Measurements from ENCODE around the gene ARIH2.
"Not testable (repeated sequence)": the region's sequence is repeated elsewhere in the genome, so short reads cannot be mapped to it uniquely, and the experiment has no call there.

The ARIH2 gene

GRCh38 chr3:49004352-49005302 is 86.0 kb downstream of the ARIH2 start:
- no peak for DNase-seq (ENCODE audit: low read depth)

GRCh38 chr3:49005303-49005680 is 86.7 kb downstream of the ARIH2 start:
- no peak for DNase-seq (ENCODE audit: low read depth)

- DNase-seq (ENCODE audit: low read depth), result no peak
Observed at GRCh38 chr3:49005998-49006397, 87.4 kb downstream of the ARIH2 start.

GRCh38 chr3:49006408-49007067 is 87.9 kb downstream of the ARIH2 start:
- no peak for DNase-seq (ENCODE audit: low read depth)

GRCh38 chr3:49007068-49007770 is 88.6 kb downstream of the ARIH2 start, which contains the start of gene WDR6:
WDR6 (plus strand) TSS chr3:49007391; CDS start chr3:49007432, 41 bp downstream.
- peak; percentile 96 for DNase-seq (ENCODE audit: low read depth)

- DNase-seq (ENCODE audit: low read depth), result peak; percentile 81
Observed at GRCh38 chr3:49007771-49008528, 89.3 kb downstream of the ARIH2 start.

GRCh38 chr3:49008627-49009026 is 90.0 kb downstream of the ARIH2 start:
- not testable (repeated sequence) for DNase-seq (ENCODE audit: low read depth)

GRCh38 chr3:49009396-49009795 is 90.8 kb downstream of the ARIH2 start:
- no peak for DNase-seq (ENCODE audit: low read depth)

- DNase-seq (ENCODE audit: low read depth), result no peak
Observed at GRCh38 chr3:49012441-49013017, 93.9 kb downstream of the ARIH2 start.

GRCh38 chr3:49013113-49013737 is 94.6 kb downstream of the ARIH2 start:
- no peak for DNase-seq (ENCODE audit: low read depth)

GRCh38 chr3:49013738-49014660 is 95.4 kb downstream of the ARIH2 start:
- DNase-seq (ENCODE audit: low read depth), result no peak

- DNase-seq (ENCODE audit: low read depth), result no peak
Observed at GRCh38 chr3:49015072-49015471, 96.4 kb downstream of the ARIH2 start.

- no peak for DNase-seq (ENCODE audit: low read depth)
Observed at GRCh38 chr3:49015765-49016164, 97.1 kb downstream of the ARIH2 start.

- DNase-seq (ENCODE audit: low read depth), result no peak
Observed at GRCh38 chr3:49016414-49017228, 98.0 kb downstream of the ARIH2 start.

- DNase-seq (ENCODE audit: low read depth), result no peak
Observed at GRCh38 chr3:49017229-49017970, 98.8 kb downstream of the ARIH2 start.

GRCh38 chr3:49017971-49018706 is 99.5 kb downstream of the ARIH2 start, which contains the start of gene DALRD3:
DALRD3 (minus strand) TSS chr3:49018580; CDS start chr3:49018564, 16 bp downstream.
- no peak for DNase-seq (ENCODE audit: low read depth)

GRCh38 chr3:49018707-49019006 is 100.0 kb downstream of the ARIH2 start:
- DNase-seq (ENCODE audit: low read depth), result no peak

GRCh38 chr3:49019941-49020329 is 101.3 kb downstream of the ARIH2 start:
- DNase-seq (ENCODE audit: low read depth), result no peak
